Activated naive CD8-positive, alpha-beta T cell (primary cell): ENCODE data around the gene EXOC6B.
A peak's percentile ranks its signal among the peaks of the same experiment; 100 is the strongest.

ENCODE experiments used
- H3K27ac Mint-ChIP-seq: one replicate; pipeline ENCODE4 v1.8.0; 2021; ENCODE audit warnings: mixed read lengths
- H3K27me3 Mint-ChIP-seq: one replicate; pipeline ENCODE4 v1.8.0; 2021; ENCODE audit warnings: mixed read lengths
- H3K36me3 Mint-ChIP-seq: one replicate; pipeline ENCODE4 v1.8.0; 2021; ENCODE audit warnings: mixed read lengths
- H3K4me1 Mint-ChIP-seq: one replicate; pipeline ENCODE4 v1.8.0; 2021; ENCODE audit warnings: low read depth, mixed read lengths
- H3K4me3 Mint-ChIP-seq: one replicate; pipeline ENCODE4 v1.8.0; 2021; ENCODE audit warnings: mild to moderate bottlenecking, mixed read lengths
- H3K9me3 Mint-ChIP-seq: one replicate; pipeline ENCODE4 v1.8.0; 2021; ENCODE audit warnings: low read depth, mixed read lengths

The EXOC6B gene

GRCh38 chr2:72162574-72162973 lies 663.3 kb downstream of the EXOC6B start:
- H3K4me1 Mint-ChIP-seq, result no peaks in the 10 kb centered on the region
- H3K4me3 Mint-ChIP-seq, result no peak overlapping the region
- H3K27me3 Mint-ChIP-seq, result peaks cover 8% of the 10 kb centered on the region
- no peak overlapping the region for H3K27ac Mint-ChIP-seq
- H3K9me3 Mint-ChIP-seq, result no peaks in the 10 kb centered on the region
- peaks cover 2% of the 10 kb centered on the region for H3K36me3 Mint-ChIP-seq

- Mint-ChIP-seq H3K4me3 (no peak overlapping the region), H3K27me3 (peaks cover 14% of the 10 kb centered on the region), H3K9me3 (no peaks in the 10 kb centered on the region), H3K4me1 (no peaks in the 10 kb centered on the region), H3K36me3 (no peaks in the 10 kb centered on the region), H3K27ac (no peak overlapping the region)
Observed at GRCh38 chr2:72159211-72159993, 666.4 kb downstream of the EXOC6B start.

GRCh38 chr2:72157871-72158771 lies 667.7 kb downstream of the EXOC6B start:
- Mint-ChIP-seq H3K27ac (no peak overlapping the region), H3K36me3 (no peaks in the 10 kb centered on the region), H3K27me3 (peaks cover 15% of the 10 kb centered on the region), H3K4me1 (no peaks in the 10 kb centered on the region), H3K9me3 (no peaks in the 10 kb centered on the region), H3K4me3 (no peak overlapping the region)

- Mint-ChIP-seq H3K4me1 (no peaks in the 10 kb centered on the region), H3K9me3 (no peaks in the 10 kb centered on the region), H3K4me3 (no peak overlapping the region), H3K27me3 (peaks cover 15% of the 10 kb centered on the region), H3K27ac (no peak overlapping the region), H3K36me3 (no peaks in the 10 kb centered on the region)
Observed at GRCh38 chr2:72156872-72157271, 669.0 kb downstream of the EXOC6B start.

- H3K36me3 Mint-ChIP-seq, result no peaks in the 10 kb centered on the region
- no peak overlapping the region for H3K4me3 Mint-ChIP-seq
- peaks cover 19% of the 10 kb centered on the region for H3K27me3 Mint-ChIP-seq
- no peak overlapping the region for H3K27ac Mint-ChIP-seq
- no peaks in the 10 kb centered on the region for H3K9me3 Mint-ChIP-seq
- no peaks in the 10 kb centered on the region for H3K4me1 Mint-ChIP-seq
Observed at GRCh38 chr2:72155737-72156136, 670.1 kb downstream of the EXOC6B start.

GRCh38 chr2:72155151-72155550 lies 670.7 kb downstream of the EXOC6B start:
- H3K9me3 Mint-ChIP-seq, result no peaks in the 10 kb centered on the region

GRCh38 chr2:72154386-72154975 lies 671.4 kb downstream of the EXOC6B start:
- H3K4me3 Mint-ChIP-seq, result no peak overlapping the region
- H3K36me3 Mint-ChIP-seq, result no peaks in the 10 kb centered on the region
- peaks cover 29% of the 10 kb centered on the region for H3K27me3 Mint-ChIP-seq
- H3K27ac Mint-ChIP-seq, result no peak overlapping the region
- peaks cover 9% of the 10 kb centered on the region for H3K4me1 Mint-ChIP-seq
- H3K9me3 Mint-ChIP-seq, result no peaks in the 10 kb centered on the region

More at GRCh38 chr2:72155151-72155550, 670.7 kb downstream of the EXOC6B start:
- H3K36me3 Mint-ChIP-seq, result no peaks in the 10 kb centered on the region
- no peak overlapping the region for H3K4me3 Mint-ChIP-seq
- H3K27ac Mint-ChIP-seq, result no peak overlapping the region
- peaks cover 3% of the 10 kb centered on the region for H3K4me1 Mint-ChIP-seq
- peaks cover 22% of the 10 kb centered on the region for H3K27me3 Mint-ChIP-seq

GRCh38 chr2:72153924-72154323 lies 671.9 kb downstream of the EXOC6B start:
- H3K27ac Mint-ChIP-seq, result no peak overlapping the region
- H3K9me3 Mint-ChIP-seq, result no peaks in the 10 kb centered on the region
- H3K4me3 Mint-ChIP-seq, result no peak overlapping the region
- H3K27me3 Mint-ChIP-seq, result peaks cover 33% of the 10 kb centered on the region
- no peaks in the 10 kb centered on the region for H3K36me3 Mint-ChIP-seq
- H3K4me1 Mint-ChIP-seq, result peaks cover 15% of the 10 kb centered on the region

- H3K36me3 Mint-ChIP-seq, result no peaks in the 10 kb centered on the region
- H3K27ac Mint-ChIP-seq, result no peak overlapping the region
- H3K4me3 Mint-ChIP-seq, result no peak overlapping the region
- peaks cover 17% of the 10 kb centered on the region for H3K4me1 Mint-ChIP-seq
- H3K27me3 Mint-ChIP-seq, result peaks cover 35% of the 10 kb centered on the region
- H3K9me3 Mint-ChIP-seq, result no peaks in the 10 kb centered on the region
Observed at GRCh38 chr2:72153026-72153791, 672.6 kb downstream of the EXOC6B start.

GRCh38 chr2:72150861-72151356 lies 674.9 kb downstream of the EXOC6B start:
- Mint-ChIP-seq H3K27me3 (peaks cover 38% of the 10 kb centered on the region), H3K4me3 (no peak overlapping the region), H3K36me3 (no peaks in the 10 kb centered on the region), H3K4me1 (peaks cover 28% of the 10 kb centered on the region), H3K9me3 (no peaks in the 10 kb centered on the region), H3K27ac (no peak overlapping the region)

GRCh38 chr2:72150157-72150860 lies 675.5 kb downstream of the EXOC6B start:
- no peaks in the 10 kb centered on the region for H3K9me3 Mint-ChIP-seq
- no peak overlapping the region for H3K27ac Mint-ChIP-seq
- peaks cover 33% of the 10 kb centered on the region for H3K4me1 Mint-ChIP-seq
- H3K36me3 Mint-ChIP-seq, result no peaks in the 10 kb centered on the region
- peaks cover 40% of the 10 kb centered on the region for H3K27me3 Mint-ChIP-seq
- peak overlapping the region; percentile 84 for H3K4me3 Mint-ChIP-seq

GRCh38 chr2:72149556-72150156 lies 676.2 kb downstream of the EXOC6B start:
- no peaks in the 10 kb centered on the region for H3K9me3 Mint-ChIP-seq
- H3K4me3 Mint-ChIP-seq, result peak overlapping the region; percentile 84
- no peaks in the 10 kb centered on the region for H3K36me3 Mint-ChIP-seq
- no peak overlapping the region for H3K27ac Mint-ChIP-seq
- H3K4me1 Mint-ChIP-seq, result peaks cover 33% of the 10 kb centered on the region
- H3K27me3 Mint-ChIP-seq, result peaks cover 38% of the 10 kb centered on the region

GRCh38 chr2:72148837-72149555 lies 676.8 kb downstream of the EXOC6B start:
- H3K36me3 Mint-ChIP-seq, result no peaks in the 10 kb centered on the region
- no peaks in the 10 kb centered on the region for H3K9me3 Mint-ChIP-seq
- H3K4me1 Mint-ChIP-seq, result peaks cover 35% of the 10 kb centered on the region
- peak overlapping the region; percentile 86 for H3K4me3 Mint-ChIP-seq
- peaks cover 38% of the 10 kb centered on the region for H3K27me3 Mint-ChIP-seq
- no peak overlapping the region for H3K27ac Mint-ChIP-seq
